T-helper 22 cell (primary cell): ENCODE results near the gene CT47A7.
"Not testable (repeated sequence)": the region's sequence is repeated elsewhere in the genome, so short reads cannot be mapped to it uniquely, and the experiment has no call there.

ENCODE experiments used
- DNase-seq: peaks from one replicate; pipeline ENCODE4 v3.0.0-alpha.2; 2020; ENCODE audit warnings: low read depth

The CT47A7 gene

GRCh38 chrX:120956500-120956899, at the start of gene CT47A7:
Gene CT47A7 (minus strand): TSS chrX:120956600. CDS start chrX:120956345, 255 bp downstream.
- DNase-seq = not testable (repeated sequence)

DNA sequence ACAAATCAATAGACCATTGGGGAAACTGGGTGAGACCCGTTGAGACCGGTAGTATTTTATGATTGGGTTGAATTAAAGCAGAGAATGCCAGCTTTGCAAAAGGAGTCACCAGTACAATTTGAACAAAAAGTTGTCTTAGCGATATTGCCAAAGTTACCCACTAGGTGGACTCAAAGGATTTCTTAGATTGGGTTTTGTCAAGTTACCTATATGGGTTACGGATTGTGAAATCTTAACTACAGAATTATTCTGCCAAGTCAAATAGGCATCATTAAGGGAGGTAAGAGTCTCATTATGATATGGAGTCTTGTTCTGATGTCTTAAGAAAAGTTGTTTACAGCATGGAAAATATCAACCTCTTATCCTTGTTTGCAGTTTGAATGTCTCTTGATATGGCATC, 44.2 kb upstream of the CT47A7 start:
- DNase-seq = no peak

GRCh38 chrX:120999413-120999812, 43.0 kb upstream of the CT47A7 start:
- no peak for DNase-seq

DNA sequence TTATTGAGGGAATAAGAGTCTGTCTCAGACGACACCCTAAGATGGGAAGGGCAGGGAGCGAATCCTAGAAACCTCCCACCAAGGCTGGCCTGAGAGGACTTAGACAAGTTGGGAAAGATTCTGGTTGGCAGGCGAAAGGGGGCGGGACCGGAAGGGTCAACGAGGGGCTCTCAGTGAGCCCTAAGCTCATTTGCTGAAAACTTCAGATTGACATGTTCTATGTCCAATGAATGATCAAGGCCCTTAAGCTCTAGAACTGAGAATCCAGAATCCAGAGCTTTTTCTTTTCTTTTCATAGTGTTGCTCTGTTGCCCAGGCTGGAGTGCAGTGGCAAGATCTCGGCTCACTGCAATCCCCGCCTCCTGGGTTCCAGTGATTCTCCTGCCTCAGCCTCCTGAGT, 29.3 kb upstream of the CT47A7 start, which contains the start of gene CT47A1:
Gene CT47A1, minus strand, starts transcription at position 101 of the 400 bp plus-strand sequence. CDS start 231 bp downstream, outside the sequence.
- DNase-seq = not testable (repeated sequence)
